IMR-90 (cell line): ENCODE results near the gene PPM1H. TPM values are rescaled to one million over a fixed set of nuclear protein-coding genes. Genes with fewer than 3 reads are reported as not detected.
"Not testable (repeated sequence)": the region's sequence is repeated elsewhere in the genome, so short reads cannot be mapped to it uniquely, and the experiment has no call there.

Experiments
- ATAC-seq: fragments of 200-7000 bp; cut with Tn5 transposase; 2 replicates; pipeline ENCODE4 v1.9.1; 2020; ENCODE audit warnings: low read depth, mild to moderate bottlenecking, moderate library complexity
- BruUV-seq: library from RNA; stranded (reverse); fragments of 400-500 nt; replicated peaks from 2 replicates; lab custom pipeline; 2021; lab: Mats Ljungman, UMichigan
- CTCF ChIA-PET: fragments of 300-600 bp; formaldehyde crosslinking; extraction: SDS; loops from one replicate; lab custom pipeline; 2021; ENCODE audit warnings: antibody characterized with exemption; lab: Yijun Ruan, JAX
- POLR2A ChIA-PET: fragments of 300-600 bp; sonication (Branson Sonifier 250); formaldehyde crosslinking; loops from one replicate; lab custom pipeline; 2022; ENCODE audit warnings: antibody characterized with exemption; ENCODE audit not compliant: unreplicated experiment; lab: Charles Lee
- DNase-seq: peaks from one replicate; pipeline ENCODE4 v3.0.0; 2013
- H2AFZ ChIP-seq: replicated peaks from 2 replicates; pipeline ENCODE3; 2013; ENCODE audit warnings: low read length, mild to moderate bottlenecking; ENCODE audit not compliant: poor library complexity
- H2AK5ac ChIP-seq: 2 replicates; pipeline ENCODE4 v1.6.1; 2013; ENCODE audit warnings: low read depth, low read length, inconsistent platforms
- H2AK9ac ChIP-seq: replicated peaks from 2 replicates; pipeline ENCODE3; 2013; ENCODE audit warnings: mild to moderate bottlenecking, low read depth, low read length, moderate library complexity; ENCODE audit not compliant: poor library complexity
- H2BK120ac ChIP-seq: 2 replicates; pipeline ENCODE4 v1.6.1; 2013; ENCODE audit warnings: low read depth, low read length, inconsistent platforms
- H2BK15ac ChIP-seq: 3 replicates; pipeline ENCODE4 v1.6.1; 2013; ENCODE audit warnings: low read depth, low read length, inconsistent platforms
- H2BK20ac ChIP-seq: 2 replicates; pipeline ENCODE4 v1.6.1; 2013; ENCODE audit warnings: low read depth, mild to moderate bottlenecking, inconsistent platforms, low read length, moderate library complexity
- H2BK5ac ChIP-seq: 2 replicates; pipeline ENCODE4 v1.6.1; 2013; ENCODE audit warnings: mild to moderate bottlenecking, low read depth, low read length, inconsistent platforms; ENCODE audit not compliant: poor library complexity, severe bottlenecking
- H3K14ac ChIP-seq: replicated peaks from 2 replicates; pipeline ENCODE4 v1.6.1; 2013; ENCODE audit warnings: low read depth, low read length, inconsistent platforms
- H3K18ac ChIP-seq: 2 replicates; pipeline ENCODE4 v1.6.1; 2013; ENCODE audit warnings: low read depth, low read length, control low read depth
- H3K23ac ChIP-seq: 2 replicates; pipeline ENCODE4 v1.6.1; 2013; ENCODE audit warnings: low read depth, low read length, inconsistent platforms
- H3K27ac ChIP-seq: 2 replicates; pipeline ENCODE4 v1.5.1; 2013; ENCODE audit warnings: mild to moderate bottlenecking, control low read depth, low read length; ENCODE audit not compliant: insufficient read depth
- H3K27me3 ChIP-seq: 2 replicates; pipeline ENCODE4 v1.6.1; 2013; ENCODE audit warnings: low read length; ENCODE audit not compliant: control insufficient read depth, insufficient read depth
- H3K36me3 ChIP-seq: 2 replicates; pipeline ENCODE4 v1.6.1; 2013; ENCODE audit warnings: low read length, mixed read lengths; ENCODE audit not compliant: control insufficient read depth, insufficient read depth
- H3K4ac ChIP-seq: 2 replicates; pipeline ENCODE4 v1.6.1; 2013; ENCODE audit warnings: low read depth, low read length, inconsistent platforms
- H3K4me1 ChIP-seq: 2 replicates; pipeline ENCODE4 v1.6.1; 2013; ENCODE audit warnings: low read length, mixed read lengths; ENCODE audit not compliant: control insufficient read depth, insufficient read depth
- H3K4me2 ChIP-seq: 2 replicates; pipeline ENCODE4 v1.6.1; 2013; ENCODE audit warnings: low read depth, mild to moderate bottlenecking, control low read depth, low read length, moderate library complexity
- H3K4me3 ChIP-seq: 2 replicates; pipeline ENCODE4 v1.5.1; 2013; ENCODE audit warnings: low read depth, mild to moderate bottlenecking, control low read depth, low read length, moderate library complexity; ENCODE audit not compliant: insufficient read depth
- H3K56ac ChIP-seq: 2 replicates; pipeline ENCODE4 v1.6.1; 2013; ENCODE audit warnings: low read length, inconsistent platforms; ENCODE audit not compliant: insufficient read depth; ENCODE audit errors: extremely low read depth
- H3K79me1 ChIP-seq, 2 experiments: 2 replicates each; pipeline ENCODE4 v1.6.1; 2013; ENCODE audit warnings: low read length in 2 of 2, inconsistent platforms in 1 of 2, low read depth in 1 of 2
- H3K9ac ChIP-seq: 2 replicates; pipeline ENCODE4 v1.6.1; 2013; ENCODE audit warnings: low read depth, low read length, control low read depth
- H3K9me1 ChIP-seq: 2 replicates; pipeline ENCODE4 v1.6.1; 2013; ENCODE audit warnings: low read length, inconsistent platforms; ENCODE audit not compliant: insufficient read depth
- H3K9me3 ChIP-seq: 2 replicates; pipeline ENCODE4 v1.6.1; 2013; ENCODE audit warnings: low read length; ENCODE audit not compliant: control insufficient read depth, insufficient read depth
- H4K20me1 ChIP-seq: 2 replicates; pipeline ENCODE4 v1.6.1; 2013; ENCODE audit warnings: low read length, inconsistent platforms; ENCODE audit not compliant: insufficient read depth
- H4K5ac ChIP-seq: 2 replicates; pipeline ENCODE4 v1.6.1; 2013; ENCODE audit warnings: mild to moderate bottlenecking, low read depth, low read length, control low read depth
- H4K8ac ChIP-seq, 2 experiments: 2 replicates each; pipeline ENCODE4 v1.6.1; 2013; ENCODE audit warnings: low read depth in 2 of 2, low read length in 2 of 2, control low read depth in 1 of 2, inconsistent platforms in 1 of 2
- H4K91ac ChIP-seq: 2 replicates; pipeline ENCODE4 v1.6.1; 2013; ENCODE audit warnings: low read depth, low read length, inconsistent platforms; ENCODE audit not compliant: insufficient read depth
- WGBS, 2 experiments: methylation state at CpG; one replicate each; pipeline versions ENCODE4 v1.1.5 to v1.1.7; 2013; ENCODE audit warnings: missing lambda C conversion rate in 2 of 2; ENCODE audit not compliant: insufficient read length in 1 of 2; ENCODE audit errors: extremely low coverage in 2 of 2; 5-methylcytosine and 5-hydroxymethylcytosine counted together
- dilution Hi-C: fragments of 300-500 bp; cut with HindIII; formaldehyde crosslinking; loops from one replicate; pipeline ENCODE4 v1.14.3; 2018; ENCODE audit warnings: low sequenced_read_pairs; ENCODE audit not compliant: unreplicated experiment
- in situ Hi-C: fragments of 300-500 bp; cut with MboI; formaldehyde crosslinking; loops from 3 replicates; pipeline ENCODE4 v1.14.3; 2019; ENCODE audit warnings: low sequenced_read_pairs, inconsistent platforms, mixed read lengths
- intact Hi-C: fragments of 100-400 bp; cut with micrococcal nuclease; formaldehyde crosslinking; loops from 2 replicates; pipeline ENCODE4 v1.10.0; 2022
- polyA plus RNA-seq, 3 experiments: library from polyadenylated mRNA; depleted of rRNA; stranded (reverse); fragments of >200 nt; gene quantifications; 2 replicates each; pipeline ENCODE4 v1.2.3, GENCODE V29; 2012; ENCODE audit warnings: low replicate concordance in 1 of 3
- total RNA-seq: library from RNA; depleted of rRNA; stranded (reverse); fragments of >200 nt; gene quantifications from 2 replicates; pipeline ENCODE4 v1.2.3, GENCODE V29; 2012

The PPM1H gene
- total and polyA plus RNA-seq, 2 of the 4 experiments (the other 2 are of a cell fraction) = 0.14 to 0.18 TPM

DNA sequence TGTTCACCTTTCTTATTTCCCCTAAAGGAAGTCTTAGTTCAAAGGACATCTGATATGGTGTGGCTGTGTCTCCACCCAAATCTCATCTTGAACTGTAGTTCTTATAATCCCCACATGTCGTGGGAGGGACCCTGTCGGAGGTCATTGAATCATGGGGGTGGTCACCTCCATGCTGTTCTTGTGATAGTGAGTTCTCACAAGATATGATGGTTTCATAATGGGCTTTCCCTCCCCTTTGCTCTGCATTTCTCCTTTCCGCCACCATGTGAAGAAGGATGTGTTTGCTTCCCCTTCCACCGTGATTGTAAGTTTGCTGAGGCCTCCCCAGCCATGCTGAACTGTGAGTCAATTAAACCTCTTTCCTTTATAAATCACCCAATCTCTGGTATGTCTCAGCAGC is 123.5 kb downstream of the PPM1H start:
- H2AFZ ChIP-seq, H2BK5ac ChIP-seq, H3K4ac ChIP-seq, H3K9me1 ChIP-seq, H3K4me2 ChIP-seq, H2BK120ac ChIP-seq, H2BK20ac ChIP-seq, H3K23ac ChIP-seq, ATAC-seq, H3K36me3 ChIP-seq, DNase-seq, H4K8ac ChIP-seq, H2BK15ac ChIP-seq, H2AK5ac ChIP-seq, H3K14ac ChIP-seq, dilution Hi-C loops, H4K91ac ChIP-seq, H3K9me3 ChIP-seq, POLR2A ChIA-PET, H3K4me1 ChIP-seq, H3K56ac ChIP-seq, H4K20me1 ChIP-seq, BruUV-seq, H3K79me1 ChIP-seq, in situ Hi-C loops, H2AK9ac ChIP-seq, H3K9ac ChIP-seq, H3K18ac ChIP-seq, H3K4me3 ChIP-seq, H4K5ac ChIP-seq, H3K27ac ChIP-seq: not testable (repeated sequence)
- H3K27me3 ChIP-seq = peaks cover 26% of the 10 kb centered on the region
- CTCF ChIA-PET = interaction anchor here (2.9 kb wide), 1 partner anchor 12 kb away, joined by 8 read pairs; no protein-coding TSS in a partner anchor
- intact Hi-C loops = loop anchor here (5.0 kb wide), 1 partner anchor 374 kb away; no protein-coding TSS in a partner anchor
- WGBS, 2 experiments = no CpG with 5 or more reads among the region's 4 CpGs
